Measurements from ENCODE around the gene CPHXL2.

- TF ChIP-seq CTCF (tag by site-specific recombination; IDR thresholded peaks at IDR 0.05) (no peak), PRDM6 (tag by site-specific recombination; IDR thresholded peaks at IDR 0.05) (no peak), ZEB2 (tag by site-specific recombination; IDR thresholded peaks at IDR 0.05) (no peak), ZNF175 (tag by site-specific recombination; IDR thresholded peaks at IDR 0.05) (no peak)
These were observed 2.6 kb upstream of the CPHXL2 start for GRCh38 chr16:75679366-75679765.
